NK-92 (cell line): ENCODE measurements around the gene FIZ1.
"Not testable (repeated sequence)": the region's sequence is repeated elsewhere in the genome, so short reads cannot be mapped to it uniquely, and the experiment has no call there.

Experiments
- DNase-seq: peaks from one replicate; lab custom pipeline; 2025; ENCODE audit not compliant: unreplicated experiment; lab: John Stamatoyannopoulos, UW

FIZ1 gene

DNA sequence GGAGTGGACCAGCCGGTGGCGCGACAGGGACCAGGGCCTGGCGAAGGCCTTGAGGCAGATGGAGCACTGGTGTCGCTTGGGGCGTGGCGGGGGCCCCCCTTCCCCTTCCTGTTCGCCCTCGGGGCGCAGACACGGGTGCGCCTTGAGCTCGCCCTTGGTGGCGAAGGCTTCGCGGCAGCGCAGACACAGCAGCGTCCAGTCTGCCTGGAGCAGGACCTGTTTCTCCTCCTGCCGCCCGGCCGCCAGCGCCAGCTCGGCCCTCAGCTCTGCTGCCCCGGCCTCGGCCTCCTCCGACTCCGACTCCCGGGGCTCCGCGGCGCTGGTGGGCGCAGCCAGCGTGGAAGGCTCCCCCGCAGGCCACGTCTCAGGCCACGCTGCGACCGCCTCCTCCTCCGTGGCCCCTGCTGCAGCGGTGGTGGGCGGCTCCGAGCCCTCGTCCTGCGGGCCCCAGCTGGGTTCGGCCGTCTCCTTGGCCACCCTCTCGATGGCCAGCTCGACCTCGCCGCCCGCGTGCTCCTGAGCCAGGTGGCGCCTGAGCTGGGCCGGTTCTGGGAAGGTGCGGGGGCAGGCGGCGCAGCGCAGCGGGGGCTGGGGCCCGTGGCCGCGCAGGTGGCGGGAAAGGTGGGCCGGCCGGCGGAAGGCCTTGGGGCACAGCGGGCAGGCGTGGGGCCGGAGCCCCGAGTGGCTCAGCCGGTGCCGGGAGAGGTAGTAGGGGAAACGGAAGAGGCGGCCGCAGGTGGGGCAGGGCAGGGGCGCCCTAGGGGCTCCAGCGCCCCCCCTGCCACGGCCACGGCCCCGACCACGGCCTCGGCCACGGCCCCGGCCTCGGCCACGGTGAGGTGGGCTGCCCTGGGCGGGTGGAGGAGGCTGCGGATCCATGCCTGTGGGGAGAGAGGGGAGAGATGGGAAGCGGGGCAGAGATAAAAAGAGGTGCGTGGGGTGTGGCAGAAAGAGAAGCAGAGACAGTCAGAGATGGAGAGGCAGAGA is 20.3 kb downstream of the FIZ1 start:
- no peak for DNase-seq

DNA sequence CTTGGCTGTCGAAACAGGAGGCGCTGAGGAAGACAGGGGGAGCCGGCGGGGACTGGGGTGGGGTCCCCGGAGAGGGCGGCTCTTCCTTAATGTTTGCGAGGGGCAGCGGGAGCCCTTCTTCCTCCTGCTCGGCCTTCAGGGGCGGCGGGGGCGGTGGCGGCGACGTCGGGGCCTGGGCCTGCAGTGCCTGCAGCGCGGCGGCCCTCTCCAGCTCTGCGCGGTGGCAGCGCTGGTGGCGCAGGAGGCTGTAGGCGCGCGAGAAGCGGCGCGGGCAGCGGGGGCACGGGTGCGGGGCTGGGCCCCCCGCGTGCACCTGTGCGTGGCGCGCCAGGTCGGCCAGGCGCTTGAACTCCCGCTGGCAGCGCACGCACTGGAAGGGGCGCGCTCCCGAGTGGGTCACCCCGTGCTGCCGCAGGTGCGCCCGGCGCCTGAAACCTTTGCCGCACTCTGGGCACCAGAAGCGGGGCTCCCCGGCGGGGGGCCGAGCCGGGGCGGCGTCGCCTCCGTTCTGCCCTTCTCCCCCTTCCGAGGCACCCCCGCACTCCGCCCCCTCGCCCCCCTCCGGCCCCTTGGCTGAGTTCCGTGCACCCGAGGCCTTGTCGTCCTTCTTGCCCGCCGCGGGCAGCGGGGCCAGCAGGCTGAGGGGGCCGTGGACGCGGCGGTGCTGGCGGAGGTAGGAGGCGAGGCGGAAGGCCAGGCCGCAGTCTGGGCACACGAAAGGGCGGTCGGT is 21.1 kb downstream of the FIZ1 start:
- no peak for DNase-seq

DNA sequence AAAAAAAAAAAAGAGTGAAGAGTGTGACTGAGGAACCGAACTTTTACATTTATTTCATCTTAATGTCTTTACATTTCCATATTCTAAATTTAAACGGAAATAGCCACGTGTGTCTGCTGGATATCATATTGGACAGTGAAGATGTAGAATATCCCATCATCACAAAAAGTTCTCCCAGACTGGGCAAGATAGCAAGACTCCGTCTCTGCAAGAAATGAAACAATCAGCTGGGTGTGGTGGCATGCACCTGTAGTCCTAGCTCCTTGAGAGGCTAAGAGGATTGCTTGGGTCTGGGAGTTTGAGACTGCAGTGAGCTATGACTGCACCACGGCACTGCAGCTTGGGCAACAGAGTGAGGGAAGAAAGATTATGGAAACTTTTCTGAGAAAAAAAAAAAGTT is 22.6 kb downstream of the FIZ1 start:
- no peak for DNase-seq

DNA sequence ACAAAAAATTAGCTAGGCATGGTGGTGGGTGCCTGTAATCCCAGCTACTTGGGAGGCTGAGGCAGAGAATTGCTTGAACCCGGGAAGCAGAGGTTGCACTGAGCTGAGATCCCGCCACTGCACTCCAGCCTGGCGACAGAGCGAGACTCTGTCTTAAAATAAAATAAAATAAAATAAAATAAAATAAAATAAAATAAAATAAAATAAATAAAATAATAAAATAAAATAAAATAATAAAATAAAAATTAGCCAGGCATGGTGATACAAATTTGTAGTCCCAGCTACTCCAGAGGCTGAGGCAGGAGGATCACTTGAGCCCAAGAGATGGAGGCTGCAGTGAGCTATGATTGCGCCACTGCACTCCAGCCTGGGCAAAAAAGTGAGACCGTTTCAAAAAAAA is 25.4 kb downstream of the FIZ1 start:
- DNase-seq = not testable (repeated sequence)

DNA sequence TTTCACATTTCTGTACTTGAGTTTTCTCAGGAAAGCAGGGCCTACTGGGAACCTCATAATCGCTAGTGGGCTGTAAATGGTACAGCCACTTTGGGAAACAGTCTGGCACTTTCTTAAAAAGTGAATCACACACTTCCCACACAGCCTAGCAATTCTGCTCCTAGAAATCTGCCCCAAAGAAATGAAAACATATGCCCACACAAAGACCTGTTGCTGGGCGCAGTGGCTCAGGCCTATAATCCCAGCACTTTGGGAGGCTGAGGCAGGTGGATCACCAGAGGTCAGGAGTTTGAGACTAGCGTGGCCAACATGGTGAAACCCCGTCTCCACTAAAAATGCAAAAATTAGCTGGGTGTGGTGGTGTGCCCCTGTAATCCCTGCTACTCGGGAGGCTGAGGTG is 29.8 kb downstream of the FIZ1 start:
- not testable (repeated sequence) for DNase-seq

GRCh38 chr19:55567708-55568328 is 31.5 kb downstream of the FIZ1 start:
- DNase-seq = no peak

- no peak for DNase-seq
Measured at GRCh38 chr19:55566823-55567222, 32.5 kb downstream of the FIZ1 start.

- no peak for DNase-seq
Measured at GRCh38 chr19:55563261-55563690, 36.0 kb downstream of the FIZ1 start.

DNA sequence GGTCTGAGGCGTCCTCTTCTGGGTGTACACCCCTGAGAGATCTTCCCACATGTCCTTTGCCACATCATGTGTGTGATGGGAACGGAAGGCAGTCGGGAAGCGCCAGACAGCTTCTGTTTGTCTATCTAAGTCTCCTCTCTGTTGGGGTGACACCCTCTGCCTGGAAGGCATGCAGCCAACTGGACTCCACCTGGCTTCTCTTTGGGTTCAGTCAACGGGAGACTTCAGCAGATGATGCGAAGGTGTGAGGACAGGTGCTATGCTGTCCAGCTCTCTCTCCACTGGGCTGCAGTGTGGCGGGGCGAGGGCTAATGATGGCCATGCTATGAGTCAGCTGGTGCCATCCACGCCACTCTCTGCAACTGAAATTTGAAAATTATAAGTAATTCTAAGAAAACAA is 39.6 kb downstream of the FIZ1 start:
- no peak for DNase-seq

DNA sequence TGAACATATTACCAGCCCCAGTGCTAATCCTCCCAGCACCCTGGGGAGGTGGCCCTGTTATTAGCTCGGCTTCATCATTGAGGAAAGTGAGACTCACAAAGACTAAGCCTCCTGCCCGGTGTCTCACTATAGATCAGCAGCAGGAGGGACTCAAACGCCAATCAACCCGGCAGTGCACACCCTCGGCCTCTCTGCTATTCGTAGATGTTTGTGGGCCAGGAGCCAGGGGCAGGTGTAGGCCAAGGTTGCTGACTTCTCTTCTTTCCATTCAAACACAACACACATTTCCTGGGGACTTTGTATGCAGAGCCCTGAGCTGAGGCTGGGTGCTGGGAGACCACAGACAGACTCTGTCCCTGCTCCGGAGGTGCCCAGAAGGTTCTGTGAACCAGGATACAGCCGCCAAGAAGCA is 44.6 kb downstream of the FIZ1 start:
- no peak for DNase-seq

GRCh38 chr19:55554302-55554701 is 45.0 kb downstream of the FIZ1 start:
- no peak for DNase-seq

DNA sequence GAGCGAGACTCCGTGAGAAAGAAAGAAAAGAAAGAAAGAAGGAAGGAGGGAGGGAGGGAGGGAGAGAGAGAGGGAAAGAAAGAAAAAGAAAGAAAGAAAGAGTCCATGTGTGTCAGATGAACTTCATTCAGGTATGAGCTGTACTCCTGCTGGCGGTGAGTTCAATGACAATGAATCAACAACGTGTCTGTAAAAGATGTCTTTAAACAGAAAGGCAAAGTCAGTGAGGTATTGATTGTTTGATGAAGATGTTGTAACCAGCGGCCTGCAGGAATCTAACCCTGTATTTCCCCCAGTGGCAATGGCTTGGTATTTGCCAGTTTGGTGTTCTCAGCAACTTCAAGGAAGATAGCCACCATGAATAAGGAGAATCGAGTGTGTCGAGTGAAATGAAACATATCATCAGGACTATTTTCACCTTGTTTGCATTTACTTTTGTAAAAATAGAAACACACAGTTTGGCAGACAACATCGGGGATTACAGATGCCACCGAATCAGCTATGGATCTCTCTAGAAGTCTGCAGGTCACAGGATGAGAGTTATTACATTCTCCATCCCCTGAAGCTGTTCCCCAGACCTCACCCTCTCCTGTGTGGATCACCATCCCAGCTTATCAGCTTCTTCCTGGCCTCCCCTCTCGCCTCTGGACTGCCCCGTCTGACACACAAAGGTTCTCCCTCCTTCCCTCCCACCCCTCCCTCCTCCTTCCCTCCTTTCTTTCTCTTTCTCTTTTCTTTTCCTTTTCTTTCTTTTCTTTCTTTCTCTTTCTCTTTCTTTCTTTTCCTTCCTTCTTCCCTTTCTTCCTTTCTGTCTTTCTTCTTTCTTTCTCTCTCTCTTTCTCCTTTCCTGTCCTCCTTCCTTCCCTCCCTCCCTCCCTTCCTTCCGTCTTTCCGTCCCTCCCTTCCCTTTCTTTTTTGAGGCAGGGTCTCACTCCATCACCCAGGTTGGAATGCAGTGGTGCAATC is 45.8 kb downstream of the FIZ1 start:
- no peak for DNase-seq

DNA sequence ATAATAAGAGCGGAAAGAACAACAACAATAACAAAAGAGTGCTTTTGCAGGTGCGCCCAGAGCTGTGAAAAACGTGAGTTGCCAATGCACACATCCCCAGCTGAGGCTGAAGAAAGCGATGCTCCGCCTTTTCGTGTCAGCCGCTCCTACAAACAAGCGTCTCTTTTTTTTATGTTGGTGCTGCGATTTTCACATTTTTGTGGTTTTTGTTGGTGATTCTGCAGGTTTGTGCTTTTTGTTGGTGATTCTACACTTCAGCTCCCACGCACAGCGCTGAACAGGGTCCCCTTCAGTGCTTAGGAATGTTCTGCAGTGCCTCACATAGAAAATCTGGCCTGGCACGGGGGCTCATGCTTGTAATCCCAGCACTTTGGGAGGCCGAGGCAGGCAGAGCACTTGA is 46.7 kb downstream of the FIZ1 start:
- no peak for DNase-seq

DNA sequence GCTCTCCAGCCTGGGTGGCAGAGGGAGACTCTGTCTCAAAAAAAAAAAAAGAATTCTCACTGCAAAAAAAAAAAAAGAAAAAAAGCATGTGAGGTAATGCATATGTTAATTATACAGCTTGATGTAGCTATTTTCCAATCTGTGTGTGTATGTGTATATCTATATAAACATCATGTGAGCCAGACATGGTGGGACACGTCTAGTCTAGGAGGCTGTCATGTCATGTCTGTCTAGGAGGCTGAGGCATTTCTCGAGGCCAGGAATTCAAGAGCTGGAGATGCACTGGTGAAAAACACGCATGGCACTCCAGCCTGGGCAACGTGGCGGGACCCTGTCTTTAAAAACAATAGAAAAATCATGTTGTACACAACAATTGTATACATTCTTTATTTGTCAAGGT is 47.1 kb downstream of the FIZ1 start:
- no peak for DNase-seq

GRCh38 chr19:55550321-55550650 is 49.0 kb downstream of the FIZ1 start:
- DNase-seq = no peak

GRCh38 chr19:55549500-55550320 is 49.6 kb downstream of the FIZ1 start:
- no peak for DNase-seq

GRCh38 chr19:55546822-55547614 is 52.3 kb downstream of the FIZ1 start:
- no peak for DNase-seq

GRCh38 chr19:55546011-55546410 is 53.3 kb downstream of the FIZ1 start:
- no peak for DNase-seq

- no peak for DNase-seq
Measured at GRCh38 chr19:55545443-55545842, 53.9 kb downstream of the FIZ1 start, which contains the start of gene SBK3. Gene SBK3, minus strand, starts transcription at chr19:55545543. Its CDS starts 0 bp downstream, at chr19:55545543.
